ENCODE data around the gene EVC2.
"Not testable (repeated sequence)": the region's sequence is repeated elsewhere in the genome, so short reads cannot be mapped to it uniquely, and the experiment has no call there.

EVC2 gene

DNA sequence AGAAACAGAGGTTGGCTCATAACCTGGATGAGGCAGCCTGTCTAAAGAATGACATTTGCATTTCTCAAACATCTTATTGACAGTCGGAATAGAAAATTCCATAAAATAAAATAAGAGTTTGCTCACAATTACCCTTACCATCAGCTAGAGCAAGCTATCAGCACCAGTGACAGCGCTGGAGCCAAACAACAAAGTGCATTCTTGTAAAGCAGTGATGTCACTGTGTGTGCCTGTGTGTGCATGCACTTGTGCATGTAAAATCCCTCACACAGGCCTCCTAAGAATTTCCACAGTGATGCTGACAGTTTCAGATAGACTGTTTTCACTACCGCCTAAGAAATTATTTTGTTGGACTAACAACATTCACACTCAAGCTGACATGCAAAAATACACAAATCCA is 77.6 kb downstream of the EVC2 start:
- no peak for DNase-seq (ENCODE audit: low read depth in 2 of 2)

- DNase-seq (ENCODE audit: low read depth in 2 of 2): no peak
Observed at GRCh38 chr4:5629542-5629941, 78.8 kb downstream of the EVC2 start.

DNA sequence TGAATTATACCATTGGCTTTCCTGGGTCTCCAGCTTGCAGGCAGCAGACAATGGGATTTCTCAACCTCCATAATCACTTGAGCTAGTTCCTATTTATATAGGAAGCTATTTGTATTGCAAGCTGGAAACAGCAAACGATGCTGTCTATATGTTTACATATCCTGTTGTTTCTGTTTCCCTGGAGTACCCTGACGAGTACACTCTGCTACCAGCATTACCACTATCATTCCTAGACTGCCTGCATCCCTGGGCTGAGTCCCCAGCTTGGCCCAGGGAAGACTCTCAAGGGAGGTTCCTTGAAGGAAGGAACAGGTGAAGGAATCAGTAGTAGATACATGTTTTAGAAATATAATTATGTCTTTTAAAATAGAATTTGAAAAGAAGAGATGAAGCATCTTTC is 81.4 kb downstream of the EVC2 start:
- DNase-seq (ENCODE audit: low read depth in 2 of 2): no peak

DNA sequence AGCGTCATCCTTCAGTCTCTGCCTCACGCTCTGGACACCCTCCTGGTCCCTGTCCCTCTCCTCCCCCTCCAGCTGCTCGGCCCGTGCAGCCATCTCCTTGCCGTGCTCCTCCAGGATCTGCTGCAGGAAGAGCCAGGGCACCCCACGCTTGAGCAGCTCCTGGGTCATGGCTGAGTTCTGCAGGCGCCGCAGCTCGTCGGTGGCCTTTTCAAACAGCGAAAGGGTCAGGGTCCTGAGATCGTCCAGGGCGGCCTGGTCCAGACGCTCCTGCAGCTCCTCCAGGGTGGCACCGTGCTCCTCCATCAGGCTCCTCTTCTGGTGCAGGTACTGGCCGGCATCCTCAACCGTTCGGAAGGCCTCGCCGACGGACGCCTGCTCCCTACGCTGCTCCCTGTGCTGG is 85.8 kb downstream of the EVC2 start:
- no peak for DNase-seq (ENCODE audit: low read depth in 2 of 2)

- DNase-seq (ENCODE audit: low read depth in 2 of 2): no peak
Observed at GRCh38 chr4:5619913-5620625, 88.3 kb downstream of the EVC2 start.

DNA sequence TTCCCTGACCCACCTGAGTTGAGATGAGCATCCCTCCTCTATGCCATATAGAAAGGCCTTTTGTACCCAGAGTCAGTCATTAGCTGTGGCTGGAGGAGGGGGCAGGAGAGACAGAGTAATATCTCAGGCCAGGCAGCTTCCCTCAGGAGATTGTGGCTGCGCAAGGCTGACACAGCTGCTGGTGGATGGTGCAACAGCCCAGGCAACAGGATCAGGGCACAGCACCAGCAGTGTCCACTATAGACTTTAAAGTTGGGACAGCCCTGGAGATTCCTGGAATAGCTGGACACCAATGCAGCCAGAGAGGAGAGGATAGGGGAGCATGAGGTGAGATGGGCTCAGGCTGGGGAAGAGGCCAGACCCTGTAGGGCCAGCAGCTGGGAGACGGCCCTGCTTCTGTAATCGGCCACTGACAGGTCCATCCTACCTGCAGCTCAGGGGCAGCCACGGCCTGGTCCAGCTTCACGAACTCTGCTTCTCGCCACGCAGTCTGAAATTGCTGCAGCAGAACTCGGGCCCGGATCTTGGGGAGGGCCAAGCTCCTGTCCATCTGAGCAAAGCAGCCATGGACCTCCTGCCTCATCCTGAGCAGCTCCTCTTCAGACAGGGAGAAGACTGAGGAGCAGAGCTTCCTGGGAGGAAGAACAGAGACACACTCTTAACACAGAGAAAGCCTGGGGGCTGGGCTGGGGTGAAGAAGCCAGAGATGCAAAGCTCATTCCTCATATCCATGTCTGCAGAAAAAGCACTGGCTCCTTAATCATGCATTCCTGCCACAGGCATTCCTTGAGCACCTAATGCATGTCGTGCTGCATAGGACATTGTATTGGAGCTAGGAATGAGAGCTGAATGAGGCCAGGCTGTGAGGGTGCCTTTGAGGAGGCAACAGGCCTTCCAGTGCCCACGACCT is 90.1 kb downstream of the EVC2 start:
- DNase-seq (ENCODE audit: low read depth in 2 of 2): no peak

DNA sequence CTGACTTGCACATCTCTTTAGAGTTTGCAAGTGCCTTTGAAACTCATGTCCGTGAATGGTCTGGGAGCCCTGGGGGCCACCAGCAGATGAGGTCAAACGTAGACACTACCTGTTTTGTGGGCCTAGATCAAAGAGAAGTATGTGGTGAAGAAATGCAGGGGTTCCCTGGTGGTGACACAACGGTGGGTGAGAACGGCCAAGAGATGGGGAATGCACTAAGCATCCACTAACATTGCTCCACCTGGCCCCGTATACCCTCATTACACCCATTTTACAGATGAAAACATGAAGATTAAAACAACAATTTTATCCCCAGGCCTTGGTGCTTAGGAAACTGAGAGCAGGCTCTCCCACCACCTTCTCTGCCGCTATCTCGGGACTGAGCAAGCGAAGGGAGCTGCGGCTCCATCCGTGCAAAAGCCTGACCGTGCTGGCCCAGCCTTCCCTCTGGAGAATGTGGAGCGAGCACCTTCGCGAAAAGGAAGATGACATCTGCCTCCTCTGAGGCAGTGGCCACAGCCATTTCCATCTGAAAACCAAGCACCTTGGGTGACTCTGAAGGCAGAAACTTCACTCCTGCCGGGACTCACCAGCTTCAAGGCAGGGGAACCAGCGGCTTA is 91.9 kb downstream of the EVC2 start:
- DNase-seq (ENCODE audit: low read depth in 2 of 2): no peak

DNA sequence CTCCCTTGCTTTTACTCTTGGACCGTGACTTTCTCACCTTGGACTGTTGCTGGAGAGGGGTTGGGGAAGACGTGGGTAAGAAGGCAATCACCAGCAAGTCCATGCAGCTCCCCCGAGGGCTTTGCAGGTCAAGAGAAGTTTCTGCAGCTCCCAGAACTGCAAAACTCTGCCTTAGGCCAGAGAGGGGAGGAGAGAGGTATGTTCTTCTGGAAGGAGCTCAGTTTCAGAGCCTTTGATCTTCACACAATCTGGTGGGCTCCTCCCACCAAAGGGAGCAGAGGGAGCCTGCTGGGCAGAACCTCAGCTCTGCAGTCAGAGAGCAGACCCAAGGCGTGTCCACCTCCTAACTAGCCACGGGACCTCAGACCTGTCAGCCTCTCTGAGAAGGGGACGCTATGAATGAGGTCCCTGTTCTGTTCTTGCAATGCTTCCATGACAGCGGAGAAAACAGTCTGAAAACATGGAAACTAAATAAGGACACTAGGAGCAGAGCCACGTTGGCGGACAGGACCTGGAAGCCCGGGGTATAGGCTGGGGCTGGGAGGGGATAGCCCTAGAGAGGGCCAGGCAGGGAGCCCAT is 92.8 kb downstream of the EVC2 start:
- DNase-seq (ENCODE audit: low read depth in 2 of 2): no peak

- DNase-seq (ENCODE audit: low read depth in 2 of 2): no peak
Observed at GRCh38 chr4:5611750-5612149, 96.6 kb downstream of the EVC2 start.

- DNase-seq (ENCODE audit: low read depth in 2 of 2): no peak
Observed at GRCh38 chr4:5609306-5610007, 98.9 kb downstream of the EVC2 start.

- DNase-seq (ENCODE audit: low read depth in 2 of 2): not testable (repeated sequence)
Observed at GRCh38 chr4:5593828-5594227, 114.5 kb downstream of the EVC2 start.

DNA sequence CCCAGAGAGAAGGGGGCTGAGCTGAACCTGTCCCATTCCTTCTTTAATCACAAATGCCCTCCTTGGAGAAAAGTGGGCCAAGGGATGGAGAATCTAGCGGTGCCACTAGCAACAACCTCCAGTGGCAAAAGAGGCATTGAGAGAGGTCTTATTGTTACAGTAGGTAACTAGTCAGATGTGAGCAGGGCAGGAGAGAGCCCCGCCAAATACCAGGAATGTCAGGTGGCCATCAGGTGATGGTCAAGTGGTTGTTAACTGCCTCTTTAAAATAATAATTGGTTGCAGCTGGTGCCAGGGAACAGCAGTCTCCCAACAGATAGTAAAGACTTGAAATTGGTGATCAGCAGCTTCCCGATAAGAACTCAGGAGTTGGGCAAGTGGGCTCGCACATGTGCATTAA is 116.1 kb downstream of the EVC2 start:
- DNase-seq (ENCODE audit: low read depth in 2 of 2): no peak

DNA sequence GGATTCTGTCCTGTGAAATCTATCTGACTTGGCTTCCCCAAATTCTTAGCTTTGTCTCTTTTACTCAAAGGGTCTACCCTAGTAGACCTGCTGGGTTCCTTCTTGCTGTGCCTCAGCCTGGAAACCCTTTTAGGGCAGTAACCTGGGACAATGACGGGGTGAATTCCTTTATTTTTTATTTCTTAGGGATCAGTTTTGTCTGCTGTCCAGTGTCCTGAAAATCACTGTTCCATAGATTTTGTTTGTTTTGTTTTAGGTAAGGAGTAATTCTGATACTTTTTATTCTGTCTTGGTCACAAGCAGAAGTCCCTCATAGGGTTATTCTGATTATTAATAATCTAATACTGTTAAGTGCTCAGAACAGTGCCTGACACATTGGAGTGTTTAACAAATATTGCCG is 118.9 kb downstream of the EVC2 start:
- no peak for DNase-seq (ENCODE audit: low read depth in 2 of 2)

DNA sequence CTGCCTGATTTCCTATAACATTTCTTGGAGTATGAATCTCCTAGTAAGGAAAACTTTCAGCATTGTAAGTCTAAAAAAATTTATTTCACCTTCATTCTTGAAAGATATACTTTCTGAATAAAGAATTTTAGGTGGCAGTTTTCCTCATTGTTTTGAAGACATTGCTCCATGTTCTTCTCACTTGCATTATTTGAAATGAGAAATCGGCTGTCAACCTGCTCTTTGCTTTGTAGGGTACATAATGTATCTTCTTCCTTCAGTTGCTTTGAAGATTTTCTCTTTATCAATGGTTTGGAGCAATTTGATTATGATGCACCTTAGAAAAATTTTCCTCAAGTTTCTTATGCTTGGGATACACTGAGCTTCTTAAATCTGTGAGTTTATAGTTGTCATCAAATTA is 120.3 kb downstream of the EVC2 start:
- DNase-seq (ENCODE audit: low read depth in 2 of 2): no peak

DNA sequence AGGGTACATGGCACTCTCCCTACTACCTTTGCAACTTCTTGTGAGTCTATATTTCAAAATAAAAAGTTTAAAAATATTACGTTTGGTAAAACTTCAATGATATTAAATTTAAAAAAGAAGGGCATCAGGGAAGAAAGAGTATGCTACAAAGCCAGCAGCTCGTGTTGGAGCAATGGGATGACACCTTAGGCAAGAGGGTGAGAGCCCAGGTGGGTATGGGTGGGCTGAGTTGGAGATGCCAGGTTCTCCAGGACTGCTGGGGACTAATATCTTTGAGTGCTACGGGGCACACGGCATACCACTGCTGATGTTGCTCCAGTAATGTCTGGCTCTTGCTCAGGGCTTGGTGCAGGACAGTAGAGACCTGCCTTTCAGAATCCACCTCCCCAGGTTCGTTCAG is 132.4 kb downstream of the EVC2 start:
- no peak for DNase-seq (ENCODE audit: low read depth in 2 of 2)

DNA sequence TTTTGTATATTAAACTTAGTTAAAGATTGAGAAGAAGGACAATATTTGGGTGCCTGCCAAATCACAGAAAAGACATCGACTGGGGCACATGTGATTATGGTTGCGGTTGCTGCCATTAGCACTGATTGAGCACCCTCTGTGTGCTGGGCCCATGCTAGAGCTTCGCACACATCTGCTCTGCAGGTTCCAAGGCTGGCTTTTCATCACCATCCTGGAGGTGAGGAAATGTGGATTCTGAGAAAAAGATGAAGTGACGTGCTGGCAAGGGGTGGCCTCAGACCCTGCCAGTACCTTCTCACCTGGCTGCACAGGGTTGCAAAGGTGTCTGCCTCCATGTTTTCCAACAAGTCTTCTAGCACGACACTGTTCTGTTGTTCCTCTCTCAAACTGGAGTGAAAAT is 134.0 kb downstream of the EVC2 start:
- DNase-seq (ENCODE audit: low read depth in 2 of 2): no peak

DNA sequence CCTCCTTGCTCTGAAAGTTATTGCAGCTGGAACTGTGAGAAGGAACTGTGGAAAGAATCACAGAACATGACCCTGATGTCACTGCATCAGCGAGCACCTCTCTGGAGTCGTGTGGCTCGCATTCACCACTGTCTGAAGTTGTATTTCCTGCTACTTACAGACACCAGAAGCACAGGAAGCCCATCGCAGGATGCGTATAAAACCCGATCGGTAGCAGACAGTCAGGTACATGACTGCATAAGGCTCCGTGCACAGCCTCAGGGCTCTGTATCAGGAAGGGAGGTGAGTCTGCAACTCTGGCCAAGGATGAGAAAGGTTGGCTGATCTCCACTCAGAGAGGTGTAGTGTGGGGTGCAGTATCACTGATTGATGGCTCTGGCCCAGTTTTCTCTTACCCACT is 134.4 kb downstream of the EVC2 start:
- no peak for DNase-seq (ENCODE audit: low read depth in 2 of 2)

DNA sequence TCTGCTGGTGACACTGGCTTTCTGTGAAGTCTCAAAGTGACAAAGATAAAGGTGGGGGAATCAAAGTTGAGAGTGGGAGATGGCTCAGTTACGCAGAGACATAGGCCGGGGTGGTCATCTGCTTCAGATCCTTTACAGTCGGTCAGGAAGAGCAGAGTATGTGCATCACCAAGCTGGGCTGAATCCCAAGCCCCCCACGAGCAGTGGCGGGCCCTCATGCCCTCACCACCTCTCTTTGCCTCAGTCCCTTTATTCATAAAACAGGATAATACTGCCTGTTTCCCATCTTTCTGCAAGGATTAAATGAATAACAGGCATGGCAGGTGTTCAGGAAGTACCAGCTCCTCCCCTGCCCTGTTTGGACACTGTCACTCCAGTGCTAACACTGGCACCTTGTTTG is 135.6 kb downstream of the EVC2 start:
- no peak for DNase-seq (ENCODE audit: low read depth in 2 of 2)

GRCh38 chr4:5572114-5572513 is 136.2 kb downstream of the EVC2 start:
- DNase-seq (ENCODE audit: low read depth in 2 of 2): no peak

GRCh38 chr4:5571646-5572045 is 136.7 kb downstream of the EVC2 start:
- no peak for DNase-seq (ENCODE audit: low read depth in 2 of 2)

GRCh38 chr4:5569451-5569850 is 138.9 kb downstream of the EVC2 start:
- no peak for DNase-seq (ENCODE audit: low read depth in 2 of 2)

DNA sequence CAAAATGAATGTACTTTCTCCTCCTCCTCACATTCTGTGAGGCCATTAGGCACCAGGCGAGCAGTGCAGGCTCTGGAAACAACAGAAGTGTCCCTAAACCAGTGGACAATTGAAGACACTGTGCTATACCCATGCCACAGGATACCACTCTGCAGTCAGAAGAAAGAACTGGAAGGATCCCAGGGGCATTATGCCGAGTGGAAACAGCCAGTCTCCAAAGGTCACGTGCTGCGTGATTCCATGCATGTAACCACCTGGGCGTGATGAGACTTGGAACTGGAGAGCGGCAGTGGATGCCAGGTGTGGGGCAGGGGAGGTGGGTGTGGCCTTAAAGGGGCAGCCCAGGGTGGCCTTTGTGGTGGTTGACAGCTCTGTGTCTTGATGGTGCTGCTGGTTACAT is 139.4 kb downstream of the EVC2 start:
- no peak for DNase-seq (ENCODE audit: low read depth in 2 of 2)
